Activated CD4-positive, alpha-beta memory T cell treated with anti-CD3 and anti-CD28 coated beads, Interleukin-2, amount 10 ng/mL, durations not matched to agents 7 days and 5 days (primary cell): ENCODE data around the gene VPS11. TPM values are rescaled to one million over a fixed set of nuclear protein-coding genes. Genes with fewer than 3 reads are reported as not detected.
"Not testable (repeated sequence)": the region's sequence is repeated elsewhere in the genome, so short reads cannot be mapped to it uniquely, and the experiment has no call there.

ENCODE experiments used
- CTCF ChIA-PET: fragments of 350-600 bp; sonication (Branson Sonifier 250); formaldehyde crosslinking; loops from one replicate; lab custom pipeline; 2021; ENCODE audit warnings: antibody characterized with exemption, inconsistent platforms; lab: Charles Lee
- POLR2A ChIA-PET: fragments of 350-600 bp; sonication (Branson Sonifier 250); formaldehyde crosslinking; loops from one replicate; lab custom pipeline; 2021; ENCODE audit warnings: antibody characterized with exemption; lab: Charles Lee
- DNase-seq: peaks from one replicate; pipeline ENCODE4 v3.0.0-alpha.2; 2020
- H3K27ac Mint-ChIP-seq: one replicate; pipeline ENCODE4 v1.8.0; 2021; ENCODE audit warnings: mild to moderate bottlenecking, mixed read lengths
- H3K27me3 Mint-ChIP-seq: one replicate; pipeline ENCODE4 v1.8.0; 2021; ENCODE audit warnings: mixed read lengths
- H3K36me3 Mint-ChIP-seq: one replicate; pipeline ENCODE4 v1.8.0; 2021; ENCODE audit warnings: low read depth, mixed read lengths
- H3K4me1 Mint-ChIP-seq: one replicate; pipeline ENCODE4 v1.8.0; 2021; ENCODE audit warnings: mixed read lengths
- H3K4me3 Mint-ChIP-seq: one replicate; pipeline ENCODE4 v1.8.0; 2021; ENCODE audit warnings: mild to moderate bottlenecking, mixed read lengths
- H3K9me3 Mint-ChIP-seq: one replicate; pipeline ENCODE4 v1.8.0; 2021; ENCODE audit warnings: mixed read lengths
- total RNA-seq, 2 experiments: library from RNA; stranded (reverse); gene quantifications; one replicate each; pipeline ENCODE4 v1.2.3, GENCODE V29; 2021

The VPS11 gene
- total RNA-seq, 2 experiments from 2014 or later = 30.6 to 36.1 TPM

GRCh38 chr11:119056421-119056999, 11.1 kb upstream of the VPS11 start:
- Mint-ChIP-seq H3K9me3 (no peaks in the 10 kb centered on the region), H3K4me3 (peak overlapping the region; percentile 95), H3K27me3 (no peaks in the 10 kb centered on the region), H3K27ac (peak overlapping the region; percentile 91), H3K4me1 (peaks cover 56% of the 10 kb centered on the region), H3K36me3 (peaks cover 46% of the 10 kb centered on the region)
- ChIA-PET POLR2A (interaction anchor here (0.8 to 5.8 kb wide), 31 partner anchors 9 to 268 kb away, joined by 3 to 82 read pairs (median 5); partner anchors contain the start of genes C2CD2L, CENATAC, DDX6 and DPAGT1), CTCF (interaction anchor here (0.6 to 3.1 kb wide), 22 partner anchors 9 to 265 kb away, joined by 3 to 21 read pairs (median 4); partner anchors contain the start of genes C2CD2L, DPAGT1, HMBS and RPS25)
- peak; percentile 52 for DNase-seq

- Mint-ChIP-seq H3K4me1 (peaks cover 52% of the 10 kb centered on the region), H3K4me3 (peak within 1 kb of the TSS; percentile 95), H3K27me3 (no peaks in the 10 kb centered on the region), H3K27ac (peak within 1 kb of the TSS; percentile 91), H3K36me3 (peaks cover 41% of the 10 kb centered on the region), H3K9me3 (no peaks in the 10 kb centered on the region)
- ChIA-PET POLR2A (interaction anchor here (0.7 to 5.8 kb wide), 31 partner anchors 10 to 269 kb away, joined by 3 to 82 read pairs (median 4); partner anchors contain the start of genes CENATAC, DDX6, DPAGT1 and HINFP), CTCF (interaction anchor here (0.6 to 3.1 kb wide), 17 partner anchors 8 to 216 kb away, joined by 3 to 21 read pairs (median 4); partner anchors contain the start of genes DPAGT1, HMBS, NLRX1 and RPS25)
- peak; percentile 99 for DNase-seq
Observed at GRCh38 chr11:119057000-119057769, 10.4 kb upstream of the VPS11 start, which contains the start of gene HYOU1. Gene HYOU1 (minus strand): TSS chr11:119057205. CDS start chr11:119056160, 1,045 bp downstream.

DNA sequence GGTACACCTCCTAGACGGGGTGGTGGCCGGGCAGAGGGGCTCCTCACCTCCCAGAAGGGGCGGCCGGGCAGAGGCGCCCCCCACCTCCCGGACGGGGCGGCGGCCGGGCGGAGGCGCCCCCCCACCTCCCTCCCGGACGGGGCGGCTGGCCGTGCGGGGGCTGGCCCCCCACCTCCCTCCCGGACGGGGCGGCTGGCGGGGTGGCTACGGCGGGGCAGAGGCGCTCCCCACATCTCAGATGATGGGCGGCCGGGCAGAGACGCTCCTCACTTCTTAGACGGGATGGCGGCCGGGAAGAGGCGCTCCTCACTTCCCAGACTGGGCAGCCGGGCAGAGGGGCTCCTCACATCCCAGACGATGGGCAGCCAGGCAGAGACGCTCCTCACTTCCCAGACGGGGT, 8.5 kb upstream of the VPS11 start:
- CTCF ChIA-PET, H3K9me3 Mint-ChIP-seq, DNase-seq, H3K4me3 Mint-ChIP-seq, POLR2A ChIA-PET, H3K27ac Mint-ChIP-seq, H3K27me3 Mint-ChIP-seq: not testable (repeated sequence)
- Mint-ChIP-seq H3K4me1 (peaks cover 39% of the 10 kb centered on the region), H3K36me3 (peaks cover 23% of the 10 kb centered on the region)

- Mint-ChIP-seq H3K27me3 (no peaks in the 10 kb centered on the region), H3K9me3 (no peaks in the 10 kb centered on the region), H3K27ac (no peak overlapping the region), H3K36me3 (peaks cover 4% of the 10 kb centered on the region), H3K4me1 (peaks cover 31% of the 10 kb centered on the region), H3K4me3 (no peak overlapping the region)
- ChIA-PET POLR2A (interaction anchor here (0.9 to 2.2 kb wide), 3 partner anchors 31 to 43 kb away, joined by 3 to 6 read pairs (median 5); partner anchors contain the start of gene RPS25), CTCF (interaction anchor here (0.8 kb wide), 1 partner anchor 135 kb away, joined by 3 read pairs; no protein-coding TSS in a partner anchor)
- no peak for DNase-seq
Observed at GRCh38 chr11:119061256-119061655, 6.4 kb upstream of the VPS11 start.

- no peak for DNase-seq
- ChIA-PET CTCF (interaction anchor here (0.8 kb wide), 1 partner anchor 33 kb away, joined by 3 read pairs; no protein-coding TSS in a partner anchor), POLR2A (interaction anchor here (0.7 to 2.2 kb wide), 4 partner anchors 30 to 163 kb away, joined by 4 to 6 read pairs (median 5); no protein-coding TSS in a partner anchor)
- H3K27ac Mint-ChIP-seq = no peak overlapping the region
- peaks cover 36% of the 10 kb centered on the region for H3K4me1 Mint-ChIP-seq
- peaks cover 5% of the 10 kb centered on the region for H3K36me3 Mint-ChIP-seq
- no peak overlapping the region for H3K4me3 Mint-ChIP-seq
- H3K9me3 Mint-ChIP-seq = no peaks in the 10 kb centered on the region
- H3K27me3 Mint-ChIP-seq = no peaks in the 10 kb centered on the region
Observed at GRCh38 chr11:119062779-119063178, 4.8 kb upstream of the VPS11 start.

DNA sequence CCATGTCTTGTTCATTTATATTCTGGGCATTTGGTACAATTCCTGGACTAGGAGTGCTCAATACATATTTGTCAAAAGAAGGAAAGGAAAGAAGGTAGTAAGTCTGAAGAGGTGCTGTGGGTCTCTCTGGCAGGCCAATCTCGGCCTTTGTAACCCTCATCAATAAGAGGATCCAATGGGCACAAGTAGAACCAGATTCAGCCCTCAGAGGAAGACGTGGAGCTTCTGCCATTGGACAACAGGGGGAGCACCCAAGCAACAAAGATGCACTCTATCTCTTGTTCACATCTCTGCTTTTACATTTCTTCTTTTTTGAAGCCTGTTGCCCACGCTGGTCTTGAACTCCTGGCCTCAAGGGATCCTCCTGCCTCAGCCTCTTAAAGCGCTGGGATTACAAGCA, 2.2 kb upstream of the VPS11 start:
- H3K4me1 Mint-ChIP-seq = peaks cover 41% of the 10 kb centered on the region
- H3K4me3 Mint-ChIP-seq = peak overlapping the region; percentile 17
- DNase-seq = peak; percentile 65
- no peaks in the 10 kb centered on the region for H3K27me3 Mint-ChIP-seq
- H3K27ac Mint-ChIP-seq = peak overlapping the region; percentile 28
- POLR2A ChIA-PET = interaction anchor here (0.5 to 4.7 kb wide), 5 partner anchors 9 to 141 kb away, joined by 3 to 105 read pairs (median 4); partner anchors contain the start of genes CBL, HMBS and HYOU1
- peaks cover 14% of the 10 kb centered on the region for H3K36me3 Mint-ChIP-seq
- H3K9me3 Mint-ChIP-seq = no peaks in the 10 kb centered on the region
- CTCF ChIA-PET = interaction anchor here (0.7 to 1.2 kb wide), 5 partner anchors 9 to 273 kb away, joined by 3 to 7 read pairs (median 3); a partner anchor contains a TSS

GRCh38 chr11:119077839-119078238, 10.2 kb downstream of the VPS11 start:
- no peaks in the 10 kb centered on the region for H3K9me3 Mint-ChIP-seq
- ChIA-PET POLR2A (interaction anchor here (0.8 to 2.9 kb wide), 2 partner anchors 10 to 22 kb away, joined by 3 to 14 read pairs; partner anchors contain the start of gene VPS11), CTCF (no interaction called here)
- peaks cover 56% of the 10 kb centered on the region for H3K36me3 Mint-ChIP-seq
- no peaks in the 10 kb centered on the region for H3K27me3 Mint-ChIP-seq
- no peaks in the 10 kb centered on the region for H3K4me1 Mint-ChIP-seq
- DNase-seq = no peak
- H3K27ac Mint-ChIP-seq = no peak overlapping the region
- H3K4me3 Mint-ChIP-seq = no peak overlapping the region

- DNase-seq = no peak
- Mint-ChIP-seq H3K9me3 (no peaks in the 10 kb centered on the region), H3K27ac (no peak overlapping the region), H3K36me3 (peaks cover 47% of the 10 kb centered on the region), H3K4me3 (no peak overlapping the region), H3K4me1 (no peaks in the 10 kb centered on the region), H3K27me3 (no peaks in the 10 kb centered on the region)
- CTCF ChIA-PET = no interaction called here
- POLR2A ChIA-PET = interaction anchor here (1.7 to 2.9 kb wide), 2 partner anchors 11 to 16 kb away, joined by 6 to 14 read pairs; partner anchors contain the start of gene VPS11
Observed at GRCh38 chr11:119078675-119079420, 11.2 kb downstream of the VPS11 start.

DNA sequence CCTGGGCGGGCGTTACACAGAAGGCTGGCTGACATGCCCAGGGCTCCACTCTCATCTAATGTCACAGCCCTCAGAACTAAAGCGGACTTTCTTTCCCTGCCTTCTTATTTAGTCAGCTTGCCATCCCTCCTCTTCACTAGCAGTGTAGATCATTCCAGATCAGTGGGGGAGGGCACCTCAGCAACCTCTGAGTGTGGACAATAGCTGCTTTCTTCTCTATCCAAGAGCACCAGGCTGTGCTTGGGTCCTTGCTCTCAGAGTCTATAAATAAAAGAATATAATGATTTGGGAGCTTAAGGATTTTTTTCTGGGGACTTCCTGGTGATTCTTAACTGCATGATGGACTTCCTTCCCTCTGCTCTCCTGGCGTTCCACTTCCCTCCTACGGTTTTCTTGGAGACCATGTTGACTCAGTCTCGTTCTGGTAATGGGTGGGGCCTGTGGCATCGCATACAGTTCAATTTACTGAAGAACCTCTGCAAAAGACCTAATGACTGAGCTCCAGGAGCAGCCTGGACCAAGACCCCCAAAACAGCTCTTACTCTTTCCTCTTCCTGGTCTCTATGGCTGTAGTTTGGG, 14.2 kb downstream of the VPS11 start:
- peaks cover 44% of the 10 kb centered on the region for H3K36me3 Mint-ChIP-seq
- peaks cover 20% of the 10 kb centered on the region for H3K4me1 Mint-ChIP-seq
- POLR2A ChIA-PET = interaction anchor here (1.2 to 6.7 kb wide), 5 partner anchors 13 to 63 kb away, joined by 4 to 121 read pairs (median 4); partner anchors contain the start of genes DPAGT1, RPS25, TRAPPC4 and VPS11
- CTCF ChIA-PET = interaction anchor here (0.9 to 1.2 kb wide), 2 partner anchors 15 to 25 kb away, joined by 3 to 4 read pairs; partner anchors contain the start of genes HYOU1 and VPS11
- H3K27me3 Mint-ChIP-seq = no peaks in the 10 kb centered on the region
- H3K9me3 Mint-ChIP-seq = no peaks in the 10 kb centered on the region
- H3K4me3 Mint-ChIP-seq = no peak overlapping the region
- peak overlapping the region; percentile 10 for H3K27ac Mint-ChIP-seq
- no peak for DNase-seq

DNA sequence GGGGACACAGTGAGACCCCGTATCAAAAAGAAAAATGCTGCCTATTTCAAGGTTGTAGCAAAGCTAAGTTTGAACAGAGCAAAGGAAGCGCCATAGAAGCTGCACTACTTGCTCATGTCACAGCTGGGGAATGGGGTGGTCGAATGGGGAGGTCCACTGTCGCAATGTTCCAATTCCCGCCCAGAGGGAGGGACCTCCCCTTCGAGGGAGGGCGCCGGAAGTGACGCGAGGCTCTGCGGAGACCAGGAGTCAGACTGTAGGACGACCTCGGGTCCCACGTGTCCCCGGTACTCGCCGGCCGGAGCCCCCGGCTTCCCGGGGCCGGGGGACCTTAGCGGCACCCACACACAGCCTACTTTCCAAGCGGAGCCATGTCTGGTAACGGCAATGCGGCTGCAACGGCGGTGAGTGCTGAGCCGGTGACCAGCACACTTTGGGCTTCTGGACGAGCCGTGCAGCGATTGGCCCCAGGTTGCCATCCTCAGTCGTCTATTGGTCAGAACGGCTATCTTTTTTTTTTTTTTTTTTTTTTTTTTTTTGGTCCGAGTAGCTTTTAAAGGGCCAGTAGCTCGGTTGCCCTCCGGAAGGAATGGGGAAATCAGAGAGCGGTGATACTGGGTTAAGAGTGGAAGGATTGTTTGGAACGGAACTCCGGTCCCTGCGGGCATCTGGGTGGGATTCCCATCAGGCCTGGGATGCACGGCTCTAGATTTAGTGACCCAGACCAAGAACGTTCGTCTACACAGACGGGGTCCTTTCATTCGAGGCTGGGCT, 17.2 kb downstream of the VPS11 start, which contains the start of gene HMBS:
Gene HMBS, plus strand, starts transcription at position 219 of the 774 bp plus-strand sequence. Its CDS starts 153 bp downstream, at position 372.
- ChIA-PET POLR2A (interaction anchor here (0.7 to 6.7 kb wide), 18 partner anchors 10 to 294 kb away, joined by 3 to 121 read pairs (median 4); partner anchors contain the start of genes C2CD2L, CBL, CENATAC and DDX6), CTCF (interaction anchor here (0.6 to 2.8 kb wide), 9 partner anchors 10 to 121 kb away, joined by 3 to 21 read pairs (median 9); partner anchors contain the start of genes CBL, DPAGT1 and VPS11)
- peak; percentile 89 for DNase-seq
- H3K4me1 Mint-ChIP-seq = peaks cover 47% of the 10 kb centered on the region
- no peaks in the 10 kb centered on the region for H3K9me3 Mint-ChIP-seq
- peak within 1 kb of the TSS; percentile 91 for H3K27ac Mint-ChIP-seq
- H3K27me3 Mint-ChIP-seq = no peaks in the 10 kb centered on the region
- H3K36me3 Mint-ChIP-seq = peaks cover 23% of the 10 kb centered on the region
- H3K4me3 Mint-ChIP-seq = peak within 1 kb of the TSS; percentile 98
